OCI-LY3 (cell line): ENCODE results near the gene DOCK7.

ENCODE experiments used
- CTCF ChIP-seq: fragments of 200-600, 300-600 bp; sonication (generic); IDR thresholded peaks from 2 replicates; pipeline ENCODE4 v1.5.1; 2014; ENCODE audit warnings: antibody characterized with exemption, low read length, low read depth
- EZH2phosphoT487 ChIP-seq: fragments of 200-600 bp; shearing (Covaris generic); IDR thresholded peaks from 2 replicates; pipeline ENCODE4 v1.6.1; 2018; ENCODE audit warnings: antibody characterized with exemption, mixed run types, low read depth

DNA sequence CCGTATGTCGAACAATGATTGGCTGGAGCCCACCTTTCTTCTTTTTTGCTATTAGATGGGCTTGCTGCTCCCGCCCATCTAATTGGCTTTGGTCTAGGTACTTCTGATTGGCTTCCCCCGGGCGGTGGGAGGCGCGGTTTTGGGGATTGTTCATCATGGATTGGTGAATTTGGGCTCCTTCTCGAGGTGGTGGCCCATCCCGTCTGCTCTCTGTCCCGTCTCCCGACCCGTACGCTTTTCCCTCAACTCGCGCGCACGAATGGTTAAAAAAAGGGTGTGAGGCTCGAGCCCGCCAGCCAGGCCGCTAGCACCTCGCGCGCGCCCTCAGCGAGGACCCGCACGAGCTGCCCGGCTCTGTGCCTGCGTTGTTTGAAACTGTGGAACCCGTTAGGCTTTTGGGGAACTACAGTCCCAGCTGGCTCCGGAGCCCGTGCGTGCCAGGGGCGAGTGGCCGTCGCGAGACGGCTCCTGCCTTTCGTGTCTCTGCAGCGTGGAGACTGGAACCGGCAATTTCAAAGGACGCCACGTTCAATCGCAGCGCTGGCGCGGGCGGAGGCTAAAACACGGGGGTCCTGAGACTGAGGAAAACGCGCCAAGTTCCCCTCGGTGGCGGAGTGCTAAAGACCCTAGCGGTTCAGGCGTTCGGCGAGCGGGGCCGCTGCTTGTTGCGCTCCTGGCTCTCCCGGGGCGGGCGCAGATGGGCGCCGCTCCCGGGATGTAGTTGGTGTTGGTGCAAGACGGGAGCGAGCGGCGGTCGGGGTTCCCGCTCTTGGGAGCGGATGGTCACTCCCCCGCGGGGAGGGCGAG is 251.5 kb downstream of the DOCK7 start, which contains the start of gene USP1:
- TF ChIP-seq CTCF (no peak), EZH2phosphoT487 (no peak)
